HepG2 (cell line): Measurements from ENCODE around the gene COA7. TPM values are rescaled to one million over a fixed set of nuclear protein-coding genes. Genes with fewer than 3 reads are reported as not detected.

Experiments used
- MEIS2 ChIP-seq: sonication (generic); formaldehyde crosslinking; IDR thresholded peaks from 2 replicates; pipeline ENCODE4 v1.9.0; 2021; ENCODE audit warnings: mild to moderate bottlenecking, missing genetic modification reagents
- SOX6 ChIP-seq, 2 experiments: fragments of 450-650 bp in 1 of 2; sonication (generic) in 1 of 2; formaldehyde crosslinking in 1 of 2; IDR thresholded peaks; 2 replicates each; pipeline versions ENCODE4 v1.4.0 to v1.6.1; 2017 to 2020; ENCODE audit warnings: antibody characterized with exemption in 1 of 2, mild to moderate bottlenecking in 1 of 2, missing genetic modification reagents in 1 of 2
- ZNF232 ChIP-seq: sonication (generic); formaldehyde crosslinking; IDR thresholded peaks from 2 replicates; pipeline ENCODE4 v1.4.0; 2020; ENCODE audit warnings: missing genetic modification reagents, borderline replicate concordance
- ZSCAN20 ChIP-seq: sonication (generic); formaldehyde crosslinking; IDR thresholded peaks from 2 replicates; pipeline ENCODE4 v1.4.0; 2020; ENCODE audit warnings: missing genetic modification reagents, mild to moderate bottlenecking, borderline replicate concordance
- ZSCAN31 ChIP-seq: sonication (generic); formaldehyde crosslinking; IDR thresholded peaks from 2 replicates; pipeline ENCODE4 v1.5.0; 2020; ENCODE audit warnings: low read depth, mild to moderate bottlenecking, missing genetic modification reagents
- polyA plus RNA-seq, 8 experiments: library from polyadenylated mRNA; depleted of rRNA in 3 of 8; stranded (reverse) in 7 of 8; unstranded in 1 of 8; fragments of >200 nt; fragmentation: Illumina TruSeq in 4 of 8; extraction: Trizol in 4 of 8; gene quantifications; 2 replicates each; pipeline versions ENCODE4 v1.2.1 to v1.2.3, GENCODE V29; 2011 to 2016; ENCODE audit warnings: low read depth in 4 of 8, missing spikeins in 1 of 8, mixed read lengths in 1 of 8; ENCODE audit not compliant: insufficient read depth in 1 of 8
- total RNA-seq, 5 experiments: library from RNA; depleted of rRNA; stranded (reverse); fragments of >200 nt; fragmentation: Illumina TruSeq; extraction: Trizol; gene quantifications; 2 replicates each; pipeline ENCODE4 v1.2.3, GENCODE V29; 2016; ENCODE audit warnings: low read depth in 1 of 5
- TF ChIP-seq, protein P1 (sequence below), 2 experiments: sonication (generic) in 1 of 2; formaldehyde crosslinking in 1 of 2; IDR thresholded peaks; 2 replicates each; pipeline versions ENCODE4 v1.4.0 to v1.6.1; 2018 to 2020; ENCODE audit warnings: missing genetic modification reagents in 2 of 2, borderline replicate concordance in 1 of 2, low read depth in 1 of 2, mild to moderate bottlenecking in 1 of 2, missing biosample characterization in 1 of 2
- TF ChIP-seq, protein P2 (sequence below): sonication (generic); formaldehyde crosslinking; conservative IDR thresholded peaks from 2 replicates; pipeline ENCODE4 v1.4.0; 2020; ENCODE audit warnings: missing genetic modification reagents
- TF ChIP-seq, protein P3 (sequence below): sonication (generic); formaldehyde crosslinking; IDR thresholded peaks from 2 replicates; pipeline ENCODE4 v1.4.0; 2020; ENCODE audit warnings: missing genetic modification reagents
- TF ChIP-seq, protein P4 (sequence below), 2 experiments: sonication (generic) in 1 of 2; formaldehyde crosslinking in 1 of 2; IDR thresholded peaks; 2 replicates each; pipeline versions ENCODE4 v1.4.0 to v1.6.1; 2016 to 2020; ENCODE audit warnings: borderline replicate concordance in 1 of 2, low read depth in 1 of 2, mild to moderate bottlenecking in 1 of 2, missing genetic modification reagents in 1 of 2
- TF ChIP-seq, protein P5 (sequence below): IDR thresholded peaks from 2 replicates; pipeline ENCODE4 v1.6.1; 2016; ENCODE audit warnings: mild to moderate bottlenecking, missing biosample characterization, missing genetic modification reagents
- TF ChIP-seq, protein P6 (sequence below): IDR thresholded peaks from 2 replicates; pipeline ENCODE4 v1.6.1; 2012; ENCODE audit warnings: low read depth, low read length, improper control_type of control experiment

COA7 gene
- total and polyA plus RNA-seq, 2 of the 13 experiments (the other 11 are each of a cell fraction or from before 2014, with no cell fraction given) = 12.3 to 30.4 TPM

DNA sequence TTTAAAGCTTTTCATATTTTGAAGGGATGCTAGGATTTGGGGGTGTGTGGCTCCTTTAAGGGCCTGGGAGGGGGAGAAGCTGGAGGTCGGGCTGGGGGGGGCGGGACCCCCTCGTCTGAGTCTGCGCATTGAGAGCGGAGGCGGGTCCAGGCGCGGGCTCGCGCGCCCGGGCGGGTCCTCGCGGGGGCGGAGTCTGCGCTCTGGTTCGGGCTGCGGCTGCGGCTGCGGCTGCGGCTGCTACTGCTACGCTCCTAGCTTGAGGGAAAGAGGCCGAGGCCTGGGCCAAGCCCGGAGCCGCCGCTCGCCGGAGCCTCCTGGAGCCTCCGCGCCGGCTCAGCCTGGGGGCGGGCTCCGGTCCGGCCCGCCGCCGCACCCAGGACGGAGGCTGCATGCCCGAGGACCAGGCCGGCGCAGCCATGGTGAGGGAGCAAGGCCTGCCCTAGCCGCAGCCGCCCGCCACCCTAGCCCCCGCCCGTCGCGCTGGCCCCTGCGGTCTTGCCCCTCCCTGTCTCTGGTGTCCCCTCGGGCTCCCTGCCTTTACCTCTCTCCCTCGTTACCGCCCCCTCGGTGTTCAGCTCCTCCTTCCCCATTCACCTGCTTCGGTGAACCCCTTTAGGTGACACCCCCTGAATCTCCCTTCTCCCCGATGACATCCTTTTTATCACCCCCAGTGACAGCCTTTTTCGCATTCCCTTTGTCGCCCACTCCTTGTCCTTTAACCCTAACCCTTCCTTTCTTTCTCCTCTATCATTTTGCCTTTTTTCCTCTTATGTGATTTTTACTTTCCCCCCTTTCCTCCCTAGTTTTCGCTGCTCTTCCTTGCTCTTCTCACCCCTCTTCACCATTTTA lies 28.3 kb upstream of the COA7 start, which contains the start of gene ZYG11B (continued):
- TF ChIP-seq, protein P1, sequence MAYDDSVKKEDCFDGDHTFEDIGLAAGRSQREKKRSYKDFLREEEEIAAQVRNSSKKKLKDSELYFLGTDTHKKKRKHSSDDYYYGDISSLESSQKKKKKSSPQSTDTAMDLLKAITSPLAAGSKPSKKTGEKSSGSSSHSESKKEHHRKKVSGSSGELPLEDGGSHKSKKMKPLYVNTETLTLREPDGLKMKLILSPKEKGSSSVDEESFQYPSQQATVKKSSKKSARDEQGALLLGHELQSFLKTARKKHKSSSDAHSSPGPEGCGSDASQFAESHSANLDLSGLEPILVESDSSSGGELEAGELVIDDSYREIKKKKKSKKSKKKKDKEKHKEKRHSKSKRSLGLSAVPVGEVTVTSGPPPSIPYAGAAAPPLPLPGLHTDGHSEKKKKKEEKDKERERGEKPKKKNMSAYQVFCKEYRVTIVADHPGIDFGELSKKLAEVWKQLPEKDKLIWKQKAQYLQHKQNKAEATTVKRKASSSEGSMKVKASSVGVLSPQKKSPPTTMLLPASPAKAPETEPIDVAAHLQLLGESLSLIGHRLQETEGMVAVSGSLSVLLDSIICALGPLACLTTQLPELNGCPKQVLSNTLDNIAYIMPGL (CRISPR knock-in tag; IDR thresholded peaks at IDR 0.05; ENCODE audit: borderline replicate concordance in 1 of 2, low read depth in 1 of 2) = peak in 1 of 2 experiments; percentile 55; a peak in 2 of 4 replicates
- TF ChIP-seq, protein P2, sequence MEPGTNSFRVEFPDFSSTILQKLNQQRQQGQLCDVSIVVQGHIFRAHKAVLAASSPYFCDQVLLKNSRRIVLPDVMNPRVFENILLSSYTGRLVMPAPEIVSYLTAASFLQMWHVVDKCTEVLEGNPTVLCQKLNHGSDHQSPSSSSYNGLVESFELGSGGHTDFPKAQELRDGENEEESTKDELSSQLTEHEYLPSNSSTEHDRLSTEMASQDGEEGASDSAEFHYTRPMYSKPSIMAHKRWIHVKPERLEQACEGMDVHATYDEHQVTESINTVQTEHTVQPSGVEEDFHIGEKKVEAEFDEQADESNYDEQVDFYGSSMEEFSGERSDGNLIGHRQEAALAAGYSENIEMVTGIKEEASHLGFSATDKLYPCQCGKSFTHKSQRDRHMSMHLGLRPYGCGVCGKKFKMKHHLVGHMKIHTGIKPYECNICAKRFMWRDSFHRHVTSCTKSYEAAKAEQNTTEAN = no peak
- TF ChIP-seq SOX6 (IDR thresholded peaks at IDR 0.05) (no peak), SOX6 (CRISPR knock-in tag; IDR thresholded peaks at IDR 0.05) (no peak), ZNF232 (CRISPR knock-in tag) (no peak; the same call in 1 of the 2 replicates), ZSCAN20 (CRISPR knock-in tag) (peak; percentile 72; the same call in 1 of the 2 replicates), MEIS2 (CRISPR knock-in tag) (peak; percentile 58; the same call in 1 of the 2 replicates), ZSCAN31 (CRISPR knock-in tag) (0 out of 2 replicates have a peak, but pooled peaks have one; percentile 35)
- TF ChIP-seq, protein P3, sequence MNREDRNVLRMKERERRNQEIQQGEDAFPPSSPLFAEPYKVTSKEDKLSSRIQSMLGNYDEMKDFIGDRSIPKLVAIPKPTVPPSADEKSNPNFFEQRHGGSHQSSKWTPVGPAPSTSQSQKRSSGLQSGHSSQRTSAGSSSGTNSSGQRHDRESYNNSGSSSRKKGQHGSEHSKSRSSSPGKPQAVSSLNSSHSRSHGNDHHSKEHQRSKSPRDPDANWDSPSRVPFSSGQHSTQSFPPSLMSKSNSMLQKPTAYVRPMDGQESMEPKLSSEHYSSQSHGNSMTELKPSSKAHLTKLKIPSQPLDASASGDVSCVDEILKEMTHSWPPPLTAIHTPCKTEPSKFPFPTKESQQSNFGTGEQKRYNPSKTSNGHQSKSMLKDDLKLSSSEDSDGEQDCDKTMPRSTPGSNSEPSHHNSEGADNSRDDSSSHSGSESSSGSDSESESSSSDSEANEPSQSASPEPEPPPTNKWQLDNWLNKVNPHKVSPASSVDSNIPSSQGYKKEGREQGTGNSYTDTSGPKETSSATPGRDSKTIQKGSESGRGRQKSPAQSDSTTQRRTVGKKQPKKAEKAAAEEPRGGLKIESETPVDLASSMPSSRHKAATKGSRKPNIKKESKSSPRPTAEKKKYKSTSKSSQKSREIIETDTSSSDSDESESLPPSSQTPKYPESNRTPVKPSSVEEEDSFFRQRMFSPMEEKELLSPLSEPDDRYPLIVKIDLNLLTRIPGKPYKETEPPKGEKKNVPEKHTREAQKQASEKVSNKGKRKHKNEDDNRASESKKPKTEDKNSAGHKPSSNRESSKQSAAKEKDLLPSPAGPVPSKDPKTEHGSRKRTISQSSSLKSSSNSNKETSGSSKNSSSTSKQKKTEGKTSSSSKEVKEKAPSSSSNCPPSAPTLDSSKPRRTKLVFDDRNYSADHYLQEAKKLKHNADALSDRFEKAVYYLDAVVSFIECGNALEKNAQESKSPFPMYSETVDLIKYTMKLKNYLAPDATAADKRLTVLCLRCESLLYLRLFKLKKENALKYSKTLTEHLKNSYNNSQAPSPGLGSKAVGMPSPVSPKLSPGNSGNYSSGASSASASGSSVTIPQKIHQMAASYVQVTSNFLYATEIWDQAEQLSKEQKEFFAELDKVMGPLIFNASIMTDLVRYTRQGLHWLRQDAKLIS (CRISPR knock-in tag) = no peak
- TF ChIP-seq, protein P4, sequence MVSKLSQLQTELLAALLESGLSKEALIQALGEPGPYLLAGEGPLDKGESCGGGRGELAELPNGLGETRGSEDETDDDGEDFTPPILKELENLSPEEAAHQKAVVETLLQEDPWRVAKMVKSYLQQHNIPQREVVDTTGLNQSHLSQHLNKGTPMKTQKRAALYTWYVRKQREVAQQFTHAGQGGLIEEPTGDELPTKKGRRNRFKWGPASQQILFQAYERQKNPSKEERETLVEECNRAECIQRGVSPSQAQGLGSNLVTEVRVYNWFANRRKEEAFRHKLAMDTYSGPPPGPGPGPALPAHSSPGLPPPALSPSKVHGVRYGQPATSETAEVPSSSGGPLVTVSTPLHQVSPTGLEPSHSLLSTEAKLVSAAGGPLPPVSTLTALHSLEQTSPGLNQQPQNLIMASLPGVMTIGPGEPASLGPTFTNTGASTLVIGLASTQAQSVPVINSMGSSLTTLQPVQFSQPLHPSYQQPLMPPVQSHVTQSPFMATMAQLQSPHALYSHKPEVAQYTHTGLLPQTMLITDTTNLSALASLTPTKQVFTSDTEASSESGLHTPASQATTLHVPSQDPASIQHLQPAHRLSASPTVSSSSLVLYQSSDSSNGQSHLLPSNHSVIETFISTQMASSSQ (IDR thresholded peaks at IDR 0.05; ENCODE audit: low read depth) = no peak
- TF ChIP-seq, protein P4 (CRISPR knock-in tag; IDR thresholded peaks at IDR 0.05; ENCODE audit: borderline replicate concordance) = peak; percentile 59; the same call in 1 of the 2 replicates
- TF ChIP-seq, protein P5, sequence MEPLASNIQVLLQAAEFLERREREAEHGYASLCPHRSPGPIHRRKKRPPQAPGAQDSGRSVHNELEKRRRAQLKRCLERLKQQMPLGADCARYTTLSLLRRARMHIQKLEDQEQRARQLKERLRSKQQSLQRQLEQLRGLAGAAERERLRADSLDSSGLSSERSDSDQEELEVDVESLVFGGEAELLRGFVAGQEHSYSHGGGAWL = peak; percentile 59; the same call in 1 of the 2 replicates
- TF ChIP-seq, protein P6, sequence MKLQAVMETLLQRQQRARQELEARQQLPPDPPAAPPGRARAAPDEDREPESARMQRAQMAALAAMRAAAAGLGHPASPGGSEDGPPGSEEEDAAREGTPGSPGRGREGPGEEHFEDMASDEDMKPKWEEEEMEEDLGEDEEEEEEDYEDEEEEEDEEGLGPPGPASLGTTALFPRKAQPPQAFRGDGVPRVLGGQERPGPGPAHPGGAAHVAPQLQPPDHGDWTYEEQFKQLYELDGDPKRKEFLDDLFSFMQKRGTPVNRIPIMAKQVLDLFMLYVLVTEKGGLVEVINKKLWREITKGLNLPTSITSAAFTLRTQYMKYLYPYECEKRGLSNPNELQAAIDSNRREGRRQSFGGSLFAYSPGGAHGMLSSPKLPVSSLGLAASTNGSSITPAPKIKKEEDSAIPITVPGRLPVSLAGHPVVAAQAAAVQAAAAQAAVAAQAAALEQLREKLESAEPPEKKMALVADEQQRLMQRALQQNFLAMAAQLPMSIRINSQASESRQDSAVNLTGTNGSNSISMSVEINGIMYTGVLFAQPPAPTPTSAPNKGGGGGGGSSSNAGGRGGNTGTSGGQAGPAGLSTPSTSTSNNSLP = no peak
